Astrocyte (in vitro differentiated cells and primary cell): ENCODE results near the gene YWHAE.

Experiments
- CTCF ChIP-seq: IDR thresholded peaks from 2 replicates; pipeline ENCODE4 v1.5.1; 2011; ENCODE audit warnings: low read depth, mild to moderate bottlenecking, inconsistent platforms, low read length, moderate library complexity; ENCODE audit not compliant: insufficient read depth
- EZH2 ChIP-seq: IDR thresholded peaks from 2 replicates; pipeline ENCODE4 v1.6.1; 2012; ENCODE audit warnings: mild to moderate bottlenecking, low read length, inconsistent platforms; ENCODE audit not compliant: insufficient read depth

DNA sequence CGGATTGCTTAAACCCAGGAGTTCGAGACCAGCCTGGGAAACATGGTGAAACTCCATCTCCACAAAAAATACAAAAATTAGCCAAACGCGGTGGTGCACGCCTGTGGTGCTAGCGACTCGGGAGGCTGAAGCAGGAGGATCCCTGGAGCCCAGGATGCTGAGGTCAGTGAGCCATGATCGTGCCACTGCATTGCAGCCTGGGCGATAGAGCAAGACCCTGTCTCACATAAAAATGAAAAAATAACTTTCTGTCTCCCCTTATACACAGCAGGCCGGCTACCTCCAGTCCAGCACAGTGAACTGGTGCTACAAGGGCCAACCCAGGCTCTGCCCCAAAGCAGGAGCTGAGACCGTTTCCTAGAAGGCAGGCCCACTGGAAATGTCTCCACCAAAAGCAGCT is 59.7 kb downstream of the YWHAE start:
- TF ChIP-seq CTCF (no peak), EZH2 (no peak)
